Cardiac fibroblast (primary cell): ENCODE results near the gene IFI27L2.
A peak's percentile ranks its signal among the peaks of the same experiment; 100 is the strongest.

Source experiments
- DNase-seq, 2 donors: peaks; one replicate each; pipeline versions ENCODE4 v3.0.0 to v3.0.0-alpha.2; 2010; ENCODE audit warnings: low read depth in 2 of 2
- H3K4me3 ChIP-seq, 2 donors: replicated peaks in 1 of 2; 1 replicate in 1 of 2; 2 replicates in 1 of 2; pipeline ENCODE4 v1.5.1; 2011; ENCODE audit warnings: low read depth in 2 of 2, low read length in 2 of 2, mild to moderate bottlenecking in 2 of 2, moderate library complexity in 1 of 2
- TF ChIP-seq, protein P1 (sequence below): IDR thresholded peaks from one replicate; pipeline ENCODE4 v1.5.1; 2011; ENCODE audit warnings: low read depth, mild to moderate bottlenecking, low read length, inconsistent platforms

Gene IFI27L2

DNA sequence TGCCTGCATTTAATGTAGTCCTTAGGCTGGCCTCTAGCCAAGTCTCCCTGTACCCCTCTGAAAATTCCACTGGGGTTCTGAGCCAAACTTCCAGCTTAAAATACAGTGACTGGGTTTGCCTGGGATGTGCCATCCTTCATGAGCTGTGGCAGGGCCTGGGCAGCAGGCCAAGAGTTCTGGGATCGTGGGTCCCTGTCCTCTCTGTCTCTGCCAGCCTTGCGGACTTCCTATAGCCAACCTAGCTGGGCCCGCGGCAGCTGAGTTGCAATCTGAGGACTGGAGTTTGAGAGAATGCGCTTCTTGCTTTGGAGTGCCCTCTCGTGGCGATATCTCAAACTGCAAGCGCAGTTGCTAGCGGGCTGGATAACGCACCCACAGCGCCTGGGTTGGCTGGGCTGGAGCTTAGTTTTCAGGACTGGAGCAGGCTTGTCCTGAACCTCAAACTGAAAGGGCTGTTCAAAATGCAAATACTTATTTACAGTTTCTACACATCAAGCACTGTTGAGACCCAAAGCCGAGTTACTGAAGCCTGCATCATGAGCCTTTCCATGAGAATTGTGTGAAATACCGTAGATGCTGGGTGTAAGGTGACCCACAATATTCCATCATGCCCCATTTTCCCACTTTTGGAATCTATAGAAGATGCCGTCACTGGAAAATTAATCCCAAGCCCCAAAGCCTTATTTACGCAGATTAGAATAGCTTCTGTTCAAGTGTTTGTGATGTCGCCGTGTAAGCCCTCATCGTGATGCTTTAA lies 7.3 kb upstream of the IFI27L2 start:
- no peak overlapping the region for H3K4me3 ChIP-seq
- TF ChIP-seq, protein P1, sequence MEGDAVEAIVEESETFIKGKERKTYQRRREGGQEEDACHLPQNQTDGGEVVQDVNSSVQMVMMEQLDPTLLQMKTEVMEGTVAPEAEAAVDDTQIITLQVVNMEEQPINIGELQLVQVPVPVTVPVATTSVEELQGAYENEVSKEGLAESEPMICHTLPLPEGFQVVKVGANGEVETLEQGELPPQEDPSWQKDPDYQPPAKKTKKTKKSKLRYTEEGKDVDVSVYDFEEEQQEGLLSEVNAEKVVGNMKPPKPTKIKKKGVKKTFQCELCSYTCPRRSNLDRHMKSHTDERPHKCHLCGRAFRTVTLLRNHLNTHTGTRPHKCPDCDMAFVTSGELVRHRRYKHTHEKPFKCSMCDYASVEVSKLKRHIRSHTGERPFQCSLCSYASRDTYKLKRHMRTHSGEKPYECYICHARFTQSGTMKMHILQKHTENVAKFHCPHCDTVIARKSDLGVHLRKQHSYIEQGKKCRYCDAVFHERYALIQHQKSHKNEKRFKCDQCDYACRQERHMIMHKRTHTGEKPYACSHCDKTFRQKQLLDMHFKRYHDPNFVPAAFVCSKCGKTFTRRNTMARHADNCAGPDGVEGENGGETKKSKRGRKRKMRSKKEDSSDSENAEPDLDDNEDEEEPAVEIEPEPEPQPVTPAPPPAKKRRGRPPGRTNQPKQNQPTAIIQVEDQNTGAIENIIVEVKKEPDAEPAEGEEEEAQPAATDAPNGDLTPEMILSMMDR = peak; percentile 97
- peak; percentile 87 to 88 for DNase-seq

DNA sequence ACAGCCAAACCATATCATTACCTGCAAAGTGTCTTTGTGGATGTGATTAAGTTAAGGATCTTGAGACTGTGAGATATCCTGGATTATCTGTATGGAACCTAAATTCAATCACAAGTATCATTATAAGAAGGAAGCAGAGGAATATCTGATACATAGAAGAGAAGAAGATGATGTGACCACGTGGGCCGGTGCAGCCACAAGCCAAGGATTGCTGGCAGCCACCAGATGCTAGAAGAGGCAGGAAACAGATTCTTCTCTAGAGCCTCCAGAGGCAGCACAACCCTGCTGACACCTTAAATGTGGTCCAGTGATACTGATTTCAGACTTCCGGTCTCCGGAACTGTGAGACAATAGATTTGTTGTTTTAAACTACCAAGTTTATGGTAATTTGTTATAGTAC lies 6.1 kb upstream of the IFI27L2 start:
- H3K4me3 ChIP-seq = no peak overlapping the region
- DNase-seq = no peak
- TF ChIP-seq, protein P1 = no peak

DNA sequence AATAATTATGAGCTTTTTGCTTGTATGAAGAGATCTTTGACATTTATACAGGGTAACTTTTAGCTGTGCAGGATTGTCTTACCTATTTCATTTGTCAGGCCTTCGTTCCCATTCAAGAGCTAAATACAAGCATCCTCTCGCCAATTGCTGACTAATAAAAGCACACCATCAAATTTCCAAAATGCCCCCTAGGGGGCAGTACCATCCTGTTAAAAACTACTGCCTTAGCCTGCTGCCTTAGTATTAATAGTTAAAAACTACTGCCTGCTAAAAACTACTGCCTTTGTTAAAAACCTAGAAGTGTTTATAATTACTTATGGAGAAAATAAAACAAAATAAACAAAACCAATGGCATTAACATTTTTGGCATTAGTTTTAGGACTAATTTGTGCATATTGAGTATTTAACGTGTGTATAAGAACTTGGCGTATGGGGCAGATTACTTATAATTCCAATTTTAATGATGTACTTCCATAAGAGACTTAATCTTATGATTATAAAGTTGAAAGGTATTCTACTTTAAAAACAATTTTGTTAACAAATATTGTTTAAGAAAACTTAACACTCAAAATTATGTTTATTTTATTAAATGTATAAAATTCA lies 3.0 kb upstream of the IFI27L2 start:
- no peak overlapping the region for H3K4me3 ChIP-seq
- TF ChIP-seq, protein P1 = peak; percentile 71
- peak; percentile 79 to 84 for DNase-seq

DNA sequence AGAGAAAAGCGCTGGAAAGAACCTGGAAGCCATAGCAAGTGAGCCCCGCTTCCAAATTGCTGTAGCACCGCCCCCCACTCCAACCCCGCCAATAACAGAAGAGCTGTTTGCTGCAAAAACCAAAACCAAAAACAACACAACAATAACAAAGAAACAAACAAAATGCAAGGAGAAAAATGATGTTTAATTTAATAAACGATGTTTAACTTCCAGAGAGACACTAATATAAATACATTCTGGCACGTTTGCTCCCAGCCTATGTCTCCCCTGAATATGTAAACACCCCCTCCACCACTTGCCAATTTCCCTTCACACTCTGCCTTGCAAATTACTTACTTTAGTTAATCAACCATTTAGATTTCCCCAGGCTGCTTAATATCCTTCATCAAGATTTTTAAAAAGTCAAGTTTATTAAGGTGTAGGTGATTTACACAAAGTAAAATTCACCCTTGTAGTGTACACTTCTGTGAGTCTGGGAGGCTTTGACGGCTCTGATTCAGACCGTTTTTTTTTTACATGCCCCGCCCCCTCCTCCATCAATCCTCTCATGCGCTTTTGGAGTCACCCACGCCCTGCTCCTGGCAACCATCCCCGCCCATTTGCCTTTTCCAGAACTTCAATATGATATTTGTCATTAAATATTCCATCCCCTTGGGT lies 482 bp upstream of the IFI27L2 start:
- peak; percentile 64 to 70 for DNase-seq
- peak overlapping the region; percentile 60 to 63 for H3K4me3 ChIP-seq
- TF ChIP-seq, protein P1 = no peak

DNA sequence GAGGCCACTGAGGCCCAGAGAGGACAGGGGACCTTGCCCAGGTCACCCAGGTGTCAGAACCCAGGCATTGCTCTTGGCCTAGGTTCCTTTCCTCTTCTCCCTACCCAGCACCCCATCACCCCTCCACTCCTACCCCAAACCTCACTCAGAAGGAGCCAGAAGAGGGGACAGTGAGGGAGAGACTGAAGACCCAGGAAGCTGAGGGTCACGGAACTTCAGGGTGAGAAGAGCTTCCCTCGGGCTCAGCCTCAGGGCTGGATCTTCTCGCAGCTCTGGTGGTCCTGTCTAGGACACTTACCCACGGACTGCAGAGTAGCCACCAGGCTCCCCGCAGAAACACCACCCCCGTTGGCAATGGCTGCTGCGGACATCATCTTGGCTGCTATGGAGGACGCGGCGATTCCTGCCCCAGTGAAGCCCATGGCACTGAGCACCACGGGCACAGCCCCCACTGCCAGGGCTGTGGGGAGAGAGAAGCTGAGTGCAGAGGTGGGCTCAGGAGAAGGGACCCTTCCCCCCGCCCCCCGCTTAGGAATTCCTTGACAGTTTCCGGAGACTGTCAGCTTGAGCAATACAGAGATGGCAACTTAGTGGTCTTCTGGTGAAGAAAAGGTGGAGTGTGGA lies 1.1 kb downstream of the IFI27L2 start:
- DNase-seq = no peak
- H3K4me3 ChIP-seq = peak overlapping the region in 1 of 2 donors; percentile 63
- TF ChIP-seq, protein P1 = no peak

DNA sequence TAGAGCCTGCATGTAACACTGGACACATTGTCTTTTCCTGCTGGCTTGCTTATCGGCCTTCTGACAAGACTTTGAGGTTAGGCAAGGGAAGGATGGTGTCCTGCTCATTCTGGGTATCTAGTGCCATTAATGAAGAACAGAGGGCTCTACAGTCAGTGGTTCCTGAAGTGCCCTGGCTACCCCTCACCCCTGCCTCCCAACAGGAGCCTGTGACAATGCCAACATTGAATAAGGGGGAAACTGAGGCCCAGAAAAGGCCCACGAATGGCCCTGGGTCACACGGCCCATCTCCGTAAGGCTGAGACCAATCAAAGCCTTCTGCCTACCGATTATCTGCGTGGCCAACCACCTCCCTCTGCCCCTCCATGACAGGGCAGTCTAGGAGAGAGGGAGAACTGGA lies 2.1 kb downstream of the IFI27L2 start:
- DNase-seq = no peak
- H3K4me3 ChIP-seq = no peak overlapping the region
- TF ChIP-seq, protein P1 = no peak
